Measurements from ENCODE around the gene INPP5A. TPM values are rescaled to one million over a fixed set of nuclear protein-coding genes. Genes with fewer than 3 reads are reported as not detected.

The INPP5A gene
- total and polyA plus RNA-seq, 10 of the 15 experiments (the other 5 are each of a cell fraction or from before 2014, with no cell fraction given): 0.52 to 15.0 (median 6.3) TPM

DNA sequence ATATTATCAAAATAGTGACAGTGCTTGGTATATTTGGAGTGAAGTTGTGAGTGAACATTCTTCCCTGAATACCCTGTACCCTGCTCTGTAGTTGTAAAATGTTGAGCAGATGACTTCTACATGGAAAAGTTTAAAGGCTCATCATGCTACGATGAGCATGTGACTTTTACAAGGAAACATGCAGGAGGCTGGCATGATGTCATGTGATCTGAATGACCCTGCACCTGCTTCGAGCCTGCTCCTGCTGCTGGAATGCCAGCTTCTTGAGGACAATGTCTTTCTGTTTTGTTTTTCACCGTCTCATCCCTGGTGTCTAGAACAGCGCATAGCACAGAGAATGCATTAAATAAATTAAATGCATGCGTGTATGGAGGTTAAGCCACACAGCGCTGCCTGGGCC lies 5.4 kb upstream of the INPP5A start (continued):
- TF ChIP-seq, protein P1, sequence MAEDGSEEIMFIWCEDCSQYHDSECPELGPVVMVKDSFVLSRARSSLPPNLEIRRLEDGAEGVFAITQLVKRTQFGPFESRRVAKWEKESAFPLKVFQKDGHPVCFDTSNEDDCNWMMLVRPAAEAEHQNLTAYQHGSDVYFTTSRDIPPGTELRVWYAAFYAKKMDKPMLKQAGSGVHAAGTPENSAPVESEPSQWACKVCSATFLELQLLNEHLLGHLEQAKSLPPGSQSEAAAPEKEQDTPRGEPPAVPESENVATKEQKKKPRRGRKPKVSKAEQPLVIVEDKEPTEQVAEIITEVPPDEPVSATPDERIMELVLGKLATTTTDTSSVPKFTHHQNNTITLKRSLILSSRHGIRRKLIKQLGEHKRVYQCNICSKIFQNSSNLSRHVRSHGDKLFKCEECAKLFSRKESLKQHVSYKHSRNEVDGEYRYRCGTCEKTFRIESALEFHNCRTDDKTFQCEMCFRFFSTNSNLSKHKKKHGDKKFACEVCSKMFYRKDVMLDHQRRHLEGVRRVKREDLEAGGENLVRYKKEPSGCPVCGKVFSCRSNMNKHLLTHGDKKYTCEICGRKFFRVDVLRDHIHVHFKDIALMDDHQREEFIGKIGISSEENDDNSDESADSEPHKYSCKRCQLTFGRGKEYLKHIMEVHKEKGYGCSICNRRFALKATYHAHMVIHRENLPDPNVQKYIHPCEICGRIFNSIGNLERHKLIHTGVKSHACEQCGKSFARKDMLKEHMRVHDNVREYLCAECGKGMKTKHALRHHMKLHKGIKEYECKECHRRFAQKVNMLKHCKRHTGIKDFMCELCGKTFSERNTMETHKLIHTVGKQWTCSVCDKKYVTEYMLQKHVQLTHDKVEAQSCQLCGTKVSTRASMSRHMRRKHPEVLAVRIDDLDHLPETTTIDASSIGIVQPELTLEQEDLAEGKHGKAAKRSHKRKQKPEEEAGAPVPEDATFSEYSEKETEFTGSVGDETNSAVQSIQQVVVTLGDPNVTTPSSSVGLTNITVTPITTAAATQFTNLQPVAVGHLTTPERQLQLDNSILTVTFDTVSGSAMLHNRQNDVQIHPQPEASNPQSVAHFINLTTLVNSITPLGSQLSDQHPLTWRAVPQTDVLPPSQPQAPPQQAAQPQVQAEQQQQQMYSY (CRISPR knock-in tag; IDR thresholded peaks at IDR 0.05): no peak

DNA sequence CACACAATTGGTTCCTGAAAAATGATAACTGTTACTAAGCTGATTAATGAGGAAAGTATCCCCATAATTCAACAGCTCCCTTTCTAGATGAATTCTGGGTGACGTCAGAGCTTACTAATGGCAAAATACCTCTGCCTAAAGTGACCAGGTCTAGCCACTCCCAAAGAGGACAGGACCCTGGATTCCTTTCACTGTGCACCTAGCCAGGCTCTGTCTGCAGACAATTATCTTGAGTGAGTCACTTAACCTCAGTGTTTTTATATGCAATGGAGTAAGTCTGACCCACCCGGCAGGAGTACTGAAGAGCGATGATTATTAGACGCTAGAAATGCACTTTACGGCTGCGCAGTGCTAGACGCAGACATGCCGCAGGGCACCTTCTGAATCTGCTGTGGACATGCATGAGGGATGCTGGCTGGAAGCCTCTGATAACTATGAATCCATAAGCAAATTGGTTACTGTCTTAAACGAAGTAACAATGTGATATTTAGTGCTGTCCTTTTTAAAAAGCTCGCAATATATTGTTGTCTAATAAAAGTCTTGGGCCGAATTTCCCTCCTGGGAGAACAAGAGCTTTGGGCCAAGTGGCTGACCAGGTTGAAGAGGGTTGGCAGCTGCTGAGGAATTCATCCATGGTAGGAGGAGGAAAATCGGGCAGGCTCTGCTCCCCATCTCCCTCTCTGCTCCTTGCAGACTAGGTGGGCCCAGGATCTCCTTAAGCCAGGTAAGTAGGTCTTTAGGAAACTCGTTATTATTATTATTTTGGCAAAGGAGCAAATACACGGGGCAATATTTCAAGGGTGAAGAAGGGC lies 4.6 kb upstream of the INPP5A start:
- no peak for FAIRE-seq
- TF ChIP-seq ZBED1 (IDR thresholded peaks at IDR 0.05; ENCODE audit: borderline replicate concordance) (no peak), FOXM1 (IDR thresholded peaks at IDR 0.05; ENCODE audit: low read depth, low read length) (no peak), RB1 (IDR thresholded peaks at IDR 0.05; ENCODE audit: borderline replicate concordance) (no peak), ETV6 (conservative IDR thresholded peaks at IDR 0.05 in 1 of 2, IDR thresholded peaks at IDR 0.05 in 1 of 2; ENCODE audit: borderline replicate concordance in 1 of 2, low read depth in 1 of 2) (no peak), SREBF2 (IDR thresholded peaks at IDR 0.05; ENCODE audit: low read length) (no peak), NBN (IDR thresholded peaks at IDR 0.05) (no peak), WRNIP1 (IDR thresholded peaks at IDR 0.05; ENCODE audit: borderline replicate concordance, low read depth, low read length) (no peak), IKZF1 (conservative IDR thresholded peaks at IDR 0.05) (no peak), CHD1 (IDR thresholded peaks at IDR 0.05; ENCODE audit: low read depth, low read length) (no peak)
- TF ChIP-seq, protein P2, sequence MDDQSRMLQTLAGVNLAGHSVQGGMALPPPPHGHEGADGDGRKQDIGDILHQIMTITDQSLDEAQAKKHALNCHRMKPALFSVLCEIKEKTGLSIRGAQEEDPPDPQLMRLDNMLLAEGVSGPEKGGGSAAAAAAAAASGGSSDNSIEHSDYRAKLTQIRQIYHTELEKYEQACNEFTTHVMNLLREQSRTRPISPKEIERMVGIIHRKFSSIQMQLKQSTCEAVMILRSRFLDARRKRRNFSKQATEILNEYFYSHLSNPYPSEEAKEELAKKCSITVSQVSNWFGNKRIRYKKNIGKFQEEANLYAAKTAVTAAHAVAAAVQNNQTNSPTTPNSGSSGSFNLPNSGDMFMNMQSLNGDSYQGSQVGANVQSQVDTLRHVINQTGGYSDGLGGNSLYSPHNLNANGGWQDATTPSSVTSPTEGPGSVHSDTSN (IDR thresholded peaks at IDR 0.05; ENCODE audit: insufficient replicate concordance, low read depth, low read length): no peak
- 77% methylated on average over 14 of the region's 14 CpGs for WGBS (ENCODE audit: insufficient coverage, insufficient replicate concordance, low lambda C conversion rate, missing lambda C conversion rate)
- H2AFZ ChIP-seq (ENCODE audit: control insufficient read depth, low read depth, low read length): no peak overlapping the region
- H3K27me3 ChIP-seq (replicated peaks in 1 of 2; ENCODE audit: control insufficient read depth in 2 of 2, insufficient read depth in 2 of 2, low read length in 1 of 2): no peaks in the 10 kb centered on the region; a peak in 1 of 4 replicates
- DNase-seq (ENCODE audit: low read depth, low spot score): no peak
- no peaks in the 10 kb centered on the region for H4K20me1 ChIP-seq (ENCODE audit: control insufficient read depth, insufficient read depth)
- peaks cover under 1% of the 10 kb centered on the region; the same call in 1 of the 2 replicates for H3K79me2 ChIP-seq (ENCODE audit: control insufficient read depth, insufficient read depth, low read length)
- no peaks in the 10 kb centered on the region for H3K36me3 ChIP-seq (ENCODE audit: control insufficient read depth in 2 of 2, insufficient read depth in 2 of 2, low read length in 1 of 2)
- no peak overlapping the region for H3K27ac ChIP-seq (ENCODE audit: control insufficient read depth, insufficient read depth)
- no peak overlapping the region for H3K4me2 ChIP-seq (ENCODE audit: control insufficient read depth, insufficient read depth)
- no peak for ATAC-seq
- ChIA-PET RAD21 (ENCODE audit: unreplicated experiment) (interaction anchor here (1.1 kb wide), 1 partner anchor 49 kb away, joined by 3 read pairs; no protein-coding TSS in a partner anchor), SMC1A (ENCODE audit: uncharacterized antibody, unreplicated experiment) (interaction anchor here (0.7 kb wide), 1 partner anchor 73 kb away, joined by 3 read pairs; no protein-coding TSS in a partner anchor), CTCF (no interaction called here), POLR2A (no interaction called here)
- in situ Hi-C loops (cut with MboI): loop anchor here (5.0 kb wide), 1 partner anchor 76 kb away; no protein-coding TSS in a partner anchor
- BruUV-seq (replicated peaks): no TSS peak
- no peak overlapping the region for H3K4me3 ChIP-seq
- no peaks in the 10 kb centered on the region for H3K4me1 ChIP-seq (ENCODE audit: control insufficient read depth, insufficient read depth, low read length)
- intact Hi-C loops (cut with micrococcal nuclease; ENCODE audit: unreplicated experiment): no loop called here
- no peaks in the 10 kb centered on the region; the same call in 2 of the 3 replicates for H3K9me3 ChIP-seq (replicated peaks; ENCODE audit: control insufficient read depth, insufficient read depth, low read length)
- no peak overlapping the region for H3K9ac ChIP-seq (ENCODE audit: control insufficient read depth, insufficient read depth, low read length)

Measured in GM12878 (cell line).